IPS-15b (cell line): ENCODE results near the gene SLX4.
"Not testable (repeated sequence)": the region's sequence is repeated elsewhere in the genome, so short reads cannot be mapped to it uniquely, and the experiment has no call there.

Source experiments
- H3K27me3 ChIP-seq: one replicate; pipeline ENCODE4 v1.6.1; 2013; ENCODE audit warnings: low read length; ENCODE audit not compliant: control insufficient read depth, insufficient read depth
- H3K36me3 ChIP-seq: one replicate; pipeline ENCODE4 v1.6.1; 2013; ENCODE audit warnings: low read length; ENCODE audit not compliant: control insufficient read depth, insufficient read depth
- H3K4me1 ChIP-seq: one replicate; pipeline ENCODE4 v1.6.1; 2013; ENCODE audit warnings: mild to moderate bottlenecking, low read length; ENCODE audit not compliant: control insufficient read depth, insufficient read depth
- H3K4me3 ChIP-seq: one replicate; pipeline ENCODE4 v1.5.1; 2013; ENCODE audit warnings: low read depth, low read length
- H3K9ac ChIP-seq: one replicate; pipeline ENCODE4 v1.6.1; 2013; ENCODE audit warnings: low read depth, mild to moderate bottlenecking, low read length
- H3K9me3 ChIP-seq: one replicate; pipeline ENCODE4 v1.6.1; 2013; ENCODE audit warnings: mild to moderate bottlenecking, low read length; ENCODE audit not compliant: control insufficient read depth, insufficient read depth

Gene SLX4, protein sequence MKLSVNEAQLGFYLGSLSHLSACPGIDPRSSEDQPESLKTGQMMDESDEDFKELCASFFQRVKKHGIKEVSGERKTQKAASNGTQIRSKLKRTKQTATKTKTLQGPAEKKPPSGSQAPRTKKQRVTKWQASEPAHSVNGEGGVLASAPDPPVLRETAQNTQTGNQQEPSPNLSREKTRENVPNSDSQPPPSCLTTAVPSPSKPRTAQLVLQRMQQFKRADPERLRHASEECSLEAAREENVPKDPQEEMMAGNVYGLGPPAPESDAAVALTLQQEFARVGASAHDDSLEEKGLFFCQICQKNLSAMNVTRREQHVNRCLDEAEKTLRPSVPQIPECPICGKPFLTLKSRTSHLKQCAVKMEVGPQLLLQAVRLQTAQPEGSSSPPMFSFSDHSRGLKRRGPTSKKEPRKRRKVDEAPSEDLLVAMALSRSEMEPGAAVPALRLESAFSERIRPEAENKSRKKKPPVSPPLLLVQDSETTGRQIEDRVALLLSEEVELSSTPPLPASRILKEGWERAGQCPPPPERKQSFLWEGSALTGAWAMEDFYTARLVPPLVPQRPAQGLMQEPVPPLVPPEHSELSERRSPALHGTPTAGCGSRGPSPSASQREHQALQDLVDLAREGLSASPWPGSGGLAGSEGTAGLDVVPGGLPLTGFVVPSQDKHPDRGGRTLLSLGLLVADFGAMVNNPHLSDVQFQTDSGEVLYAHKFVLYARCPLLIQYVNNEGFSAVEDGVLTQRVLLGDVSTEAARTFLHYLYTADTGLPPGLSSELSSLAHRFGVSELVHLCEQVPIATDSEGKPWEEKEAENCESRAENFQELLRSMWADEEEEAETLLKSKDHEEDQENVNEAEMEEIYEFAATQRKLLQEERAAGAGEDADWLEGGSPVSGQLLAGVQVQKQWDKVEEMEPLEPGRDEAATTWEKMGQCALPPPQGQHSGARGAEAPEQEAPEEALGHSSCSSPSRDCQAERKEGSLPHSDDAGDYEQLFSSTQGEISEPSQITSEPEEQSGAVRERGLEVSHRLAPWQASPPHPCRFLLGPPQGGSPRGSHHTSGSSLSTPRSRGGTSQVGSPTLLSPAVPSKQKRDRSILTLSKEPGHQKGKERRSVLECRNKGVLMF (N-terminal part only)

GRCh38 chr16:3611146-3611975 lies at the start of gene SLX4:
SLX4 (minus strand) TSS chr16:3611606; CDS start chr16:3608964, 2,642 bp downstream.
- Histone ChIP-seq H3K27me3 (no peaks in the 10 kb centered on the region), H3K4me3 (peak within 1 kb of the TSS; percentile 98), H3K9ac (peak within 1 kb of the TSS; percentile 85), H3K36me3 (peaks cover 2% of the 10 kb centered on the region), H3K9me3 (no peaks in the 10 kb centered on the region), H3K4me1 (peaks cover 8% of the 10 kb centered on the region)

GRCh38 chr16:3659251-3659650 lies 47.8 kb upstream of the SLX4 start:
- Histone ChIP-seq H3K9ac (no peak overlapping the region), H3K36me3 (peaks cover 72% of the 10 kb centered on the region), H3K4me3 (no peak overlapping the region), H3K4me1 (peaks cover 2% of the 10 kb centered on the region), H3K27me3 (no peaks in the 10 kb centered on the region), H3K9me3 (no peaks in the 10 kb centered on the region)

DNA sequence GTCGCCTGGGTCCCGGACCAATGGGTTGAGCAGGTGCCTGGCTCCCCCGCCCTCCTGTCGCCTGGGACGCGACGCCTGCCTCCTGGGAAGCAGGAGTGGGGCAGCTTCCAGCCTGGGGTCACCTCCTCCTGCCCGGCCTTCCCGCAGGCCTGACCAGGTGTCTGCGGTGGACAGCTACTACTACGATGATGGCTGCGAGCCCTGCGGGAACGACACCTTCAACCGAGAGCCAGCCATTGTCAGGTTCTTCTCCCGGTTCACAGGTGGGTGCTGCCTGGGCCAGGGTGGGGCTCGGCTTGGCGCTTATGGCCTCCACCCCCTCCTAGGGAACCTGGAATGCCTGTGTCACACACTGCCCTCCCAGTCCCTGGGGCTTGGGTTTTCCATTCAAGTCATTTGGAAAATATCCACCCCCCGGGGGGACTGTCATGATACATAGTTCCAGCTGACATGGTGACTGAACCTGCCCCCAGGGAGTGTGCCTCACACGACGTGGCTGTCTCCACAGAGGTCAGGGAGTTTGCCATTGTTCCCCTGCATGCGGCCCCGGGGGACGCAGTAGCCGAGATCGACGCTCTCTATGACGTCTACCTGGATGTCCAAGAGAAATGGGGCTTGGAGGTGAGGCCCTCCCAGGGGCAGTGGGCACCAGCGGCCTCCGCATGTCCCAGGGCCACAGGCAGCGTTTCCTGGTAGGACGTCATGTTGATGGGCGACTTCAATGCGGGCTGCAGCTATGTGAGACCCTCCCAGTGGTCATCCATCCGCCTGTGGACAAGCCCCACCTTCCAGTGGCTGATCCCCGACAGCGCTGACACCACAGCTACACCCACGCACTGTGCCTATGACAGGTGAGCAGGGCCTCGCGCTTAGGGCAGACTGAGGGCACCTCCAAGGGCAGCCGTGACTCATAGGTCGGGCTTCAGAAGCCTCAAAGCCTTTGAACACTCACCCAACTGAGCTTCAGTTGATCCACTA lies 45.4 kb upstream of the SLX4 start:
- H3K36me3 ChIP-seq: peaks cover 51% of the 10 kb centered on the region
- no peak overlapping the region for H3K4me3 ChIP-seq
- no peaks in the 10 kb centered on the region for H3K27me3 ChIP-seq
- no peak overlapping the region for H3K9ac ChIP-seq
- H3K4me1 ChIP-seq: peaks cover 5% of the 10 kb centered on the region
- no peaks in the 10 kb centered on the region for H3K9me3 ChIP-seq

GRCh38 chr16:3656160-3656490 lies 44.7 kb upstream of the SLX4 start:
- not testable (repeated sequence) for H3K27me3 ChIP-seq, H3K4me1 ChIP-seq, H3K9me3 ChIP-seq, H3K4me3 ChIP-seq, H3K9ac ChIP-seq
- peaks cover 50% of the 10 kb centered on the region for H3K36me3 ChIP-seq

DNA sequence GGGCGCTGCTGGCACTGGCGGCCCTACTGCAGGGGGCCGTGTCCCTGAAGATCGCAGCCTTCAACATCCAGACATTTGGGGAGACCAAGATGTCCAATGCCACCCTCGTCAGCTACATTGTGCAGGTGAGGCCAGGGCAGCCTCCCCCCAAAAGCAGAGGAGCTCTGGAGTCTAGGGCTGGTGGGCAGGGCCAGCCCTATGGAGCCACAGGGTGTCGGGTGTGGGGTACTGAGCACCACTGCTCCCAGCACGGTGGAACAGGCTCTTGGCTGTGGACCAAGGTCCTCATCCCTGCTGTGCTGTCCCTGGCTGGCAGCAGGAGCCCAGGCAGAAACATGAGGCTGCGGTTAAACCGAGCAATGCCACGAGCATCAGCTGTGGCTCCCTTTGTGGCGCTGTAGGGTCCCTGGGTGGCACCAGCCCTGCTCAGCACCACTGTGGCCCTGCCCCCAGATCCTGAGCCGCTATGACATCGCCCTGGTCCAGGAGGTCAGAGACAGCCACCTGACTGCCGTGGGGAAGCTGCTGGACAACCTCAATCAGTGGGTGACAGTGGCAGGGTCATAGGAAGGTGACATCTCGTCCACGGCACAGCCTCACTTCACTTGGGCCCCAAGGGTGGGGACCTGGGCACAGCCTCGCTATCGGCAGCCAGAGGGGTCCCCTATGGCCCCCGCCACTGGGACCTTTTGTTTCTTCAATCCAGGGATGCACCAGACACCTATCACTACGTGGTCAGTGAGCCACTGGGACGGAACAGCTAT lies 44.2 kb upstream of the SLX4 start:
- H3K9ac ChIP-seq: no peak overlapping the region
- H3K27me3 ChIP-seq: no peaks in the 10 kb centered on the region
- H3K4me3 ChIP-seq: no peak overlapping the region
- peaks cover 49% of the 10 kb centered on the region for H3K36me3 ChIP-seq
- H3K4me1 ChIP-seq: peaks cover 5% of the 10 kb centered on the region
- no peaks in the 10 kb centered on the region for H3K9me3 ChIP-seq

- H3K4me3 ChIP-seq: no peak overlapping the region
- H3K27me3 ChIP-seq: no peaks in the 10 kb centered on the region
- no peaks in the 10 kb centered on the region for H3K9me3 ChIP-seq
- H3K4me1 ChIP-seq: peaks cover 5% of the 10 kb centered on the region
- H3K9ac ChIP-seq: no peak overlapping the region
- H3K36me3 ChIP-seq: peaks cover 45% of the 10 kb centered on the region
These were observed 43.6 kb upstream of the SLX4 start for GRCh38 chr16:3655030-3655395.

- peaks cover 45% of the 10 kb centered on the region for H3K36me3 ChIP-seq
These were observed 43.0 kb upstream of the SLX4 start, which contains the start of gene DNASE1 for GRCh38 chr16:3654249-3654991. DNASE1 (plus strand) TSS chr16:3654691; CDS start chr16:3655374, 683 bp downstream.

DNA sequence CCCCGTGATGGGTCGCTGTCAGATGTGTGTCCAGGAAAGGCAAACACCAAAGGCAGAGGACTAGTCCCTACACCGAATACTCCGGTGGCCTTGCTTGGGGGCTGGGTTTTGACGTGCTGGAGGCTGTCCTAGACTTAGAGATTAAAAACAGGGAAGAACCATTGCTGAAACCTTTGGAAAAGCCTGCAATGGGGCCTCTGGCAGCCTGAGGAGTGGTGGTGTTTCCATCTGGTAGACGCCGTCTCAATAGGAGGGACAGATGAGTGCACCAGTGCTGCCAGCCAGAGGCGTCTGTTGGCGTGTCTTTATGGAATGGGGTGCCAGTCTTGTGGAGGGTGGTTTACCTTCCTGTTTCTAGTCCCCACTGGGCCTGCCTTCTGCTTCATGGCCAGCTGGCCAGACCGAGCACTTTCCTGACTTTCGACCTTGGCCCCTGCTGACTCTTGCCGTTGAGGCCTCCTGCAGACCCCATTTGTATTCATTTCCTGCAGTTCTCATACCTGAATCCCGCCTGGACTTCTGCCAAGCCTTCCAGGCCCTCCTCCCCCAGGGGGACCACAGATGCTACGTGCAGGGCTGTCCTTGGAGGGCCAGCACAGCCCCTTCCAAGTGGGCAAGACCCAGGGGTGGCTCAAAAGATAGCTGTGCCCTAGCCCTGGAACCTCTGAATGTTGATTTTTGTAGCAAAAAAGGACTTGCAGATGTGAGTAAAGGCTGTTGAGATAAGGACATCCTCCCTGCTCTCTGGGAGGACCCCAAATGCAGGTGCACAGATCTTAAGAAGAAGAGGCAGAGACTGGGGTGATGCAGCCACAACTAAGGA lies 41.2 kb upstream of the SLX4 start:
- Histone ChIP-seq H3K27me3 (no peaks in the 10 kb centered on the region), H3K9me3 (no peaks in the 10 kb centered on the region), H3K36me3 (peaks cover 38% of the 10 kb centered on the region), H3K4me3 (no peak overlapping the region), H3K4me1 (peaks cover 5% of the 10 kb centered on the region), H3K9ac (no peak overlapping the region)

More at GRCh38 chr16:3654249-3654991, 43.0 kb upstream of the SLX4 start, which contains the start of gene DNASE1:
- Histone ChIP-seq H3K9ac (no peak within 1 kb of the TSS), H3K4me3 (no peak within 1 kb of the TSS), H3K27me3 (no peaks in the 10 kb centered on the region), H3K4me1 (peaks cover 5% of the 10 kb centered on the region), H3K9me3 (no peaks in the 10 kb centered on the region)
